Omental fat pad (tissue), 4 donors: Measurements from ENCODE around the gene AP4B1. TPM values are rescaled to one million over a fixed set of nuclear protein-coding genes. Genes with fewer than 3 reads are reported as not detected.

Source experiments
- ATAC-seq: fragments of 150-250 bp; one replicate; pipeline ENCODE4 v1.9.1; 2016; ENCODE audit warnings: mild to moderate bottlenecking, moderate library complexity; ENCODE audit not compliant: low FRiP score
- DNase-seq: peaks from one replicate; pipeline ENCODE4 v3.0.0-alpha.2; 2019; ENCODE audit warnings: low spot score
- total RNA-seq, 4 donors: library from RNA; depleted of rRNA; stranded (reverse); fragments of >200 nt; gene quantifications; one replicate each; pipeline ENCODE4 v1.1.0, GENCODE V29; 2016
- TF ChIP-seq, protein P1 (sequence below), 3 donors: fragments of 450-650 bp; IDR thresholded peaks; one replicate each; pipeline ENCODE4 v1.5.1; 2016 to 2017; ENCODE audit warnings: antibody characterized with exemption in 3 of 3, mild to moderate bottlenecking in 3 of 3, moderate library complexity in 2 of 3

The AP4B1 gene
- total RNA-seq, 4 donors from 2014 or later: 9.3 to 17.2 (median 15.6) TPM

DNA sequence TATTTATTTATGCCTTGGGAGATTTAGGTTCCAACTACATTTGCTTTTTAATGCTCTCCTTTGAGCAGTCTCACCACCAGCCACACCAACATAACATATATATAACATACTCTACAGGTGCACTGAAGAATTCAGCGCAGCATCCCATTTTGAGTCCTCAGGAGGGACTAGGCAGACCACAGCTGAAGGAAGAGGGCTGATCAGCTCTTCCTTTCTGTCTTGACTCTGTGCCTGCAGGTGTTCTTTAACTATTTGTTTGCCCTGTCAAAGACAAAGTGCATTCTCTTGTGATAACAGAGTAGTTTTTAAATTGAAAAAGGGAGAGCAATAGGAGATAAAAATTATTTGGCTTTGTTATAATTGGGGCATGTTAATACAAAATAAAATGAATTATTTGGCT is 41.5 kb upstream of the AP4B1 start:
- no peak for DNase-seq
- TF ChIP-seq, protein P1, sequence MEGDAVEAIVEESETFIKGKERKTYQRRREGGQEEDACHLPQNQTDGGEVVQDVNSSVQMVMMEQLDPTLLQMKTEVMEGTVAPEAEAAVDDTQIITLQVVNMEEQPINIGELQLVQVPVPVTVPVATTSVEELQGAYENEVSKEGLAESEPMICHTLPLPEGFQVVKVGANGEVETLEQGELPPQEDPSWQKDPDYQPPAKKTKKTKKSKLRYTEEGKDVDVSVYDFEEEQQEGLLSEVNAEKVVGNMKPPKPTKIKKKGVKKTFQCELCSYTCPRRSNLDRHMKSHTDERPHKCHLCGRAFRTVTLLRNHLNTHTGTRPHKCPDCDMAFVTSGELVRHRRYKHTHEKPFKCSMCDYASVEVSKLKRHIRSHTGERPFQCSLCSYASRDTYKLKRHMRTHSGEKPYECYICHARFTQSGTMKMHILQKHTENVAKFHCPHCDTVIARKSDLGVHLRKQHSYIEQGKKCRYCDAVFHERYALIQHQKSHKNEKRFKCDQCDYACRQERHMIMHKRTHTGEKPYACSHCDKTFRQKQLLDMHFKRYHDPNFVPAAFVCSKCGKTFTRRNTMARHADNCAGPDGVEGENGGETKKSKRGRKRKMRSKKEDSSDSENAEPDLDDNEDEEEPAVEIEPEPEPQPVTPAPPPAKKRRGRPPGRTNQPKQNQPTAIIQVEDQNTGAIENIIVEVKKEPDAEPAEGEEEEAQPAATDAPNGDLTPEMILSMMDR (IDR thresholded peaks at IDR 0.05): no peak
- ATAC-seq: no peak

DNA sequence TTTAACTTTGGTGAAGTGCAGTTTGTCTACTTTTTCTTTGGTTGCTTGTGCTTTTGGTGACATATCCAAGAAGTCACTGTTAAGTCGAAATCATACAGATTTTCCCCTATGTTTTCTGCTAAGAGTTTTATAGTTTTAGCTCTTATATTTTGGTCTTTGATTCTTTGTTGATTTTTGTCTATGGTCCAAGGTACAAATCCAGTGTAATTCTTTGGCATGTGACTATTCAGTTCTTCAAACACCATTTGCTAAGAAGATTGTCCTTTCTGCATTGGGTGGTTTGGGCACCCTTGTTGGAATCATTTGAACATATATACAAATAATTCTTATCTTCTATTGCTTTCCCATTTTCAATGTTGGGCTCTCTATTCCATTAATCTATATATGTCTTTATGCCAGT is 40.7 kb upstream of the AP4B1 start:
- ATAC-seq (no peak), DNase-seq (no peak)
- TF ChIP-seq, protein P1 (IDR thresholded peaks at IDR 0.05): no peak

DNA sequence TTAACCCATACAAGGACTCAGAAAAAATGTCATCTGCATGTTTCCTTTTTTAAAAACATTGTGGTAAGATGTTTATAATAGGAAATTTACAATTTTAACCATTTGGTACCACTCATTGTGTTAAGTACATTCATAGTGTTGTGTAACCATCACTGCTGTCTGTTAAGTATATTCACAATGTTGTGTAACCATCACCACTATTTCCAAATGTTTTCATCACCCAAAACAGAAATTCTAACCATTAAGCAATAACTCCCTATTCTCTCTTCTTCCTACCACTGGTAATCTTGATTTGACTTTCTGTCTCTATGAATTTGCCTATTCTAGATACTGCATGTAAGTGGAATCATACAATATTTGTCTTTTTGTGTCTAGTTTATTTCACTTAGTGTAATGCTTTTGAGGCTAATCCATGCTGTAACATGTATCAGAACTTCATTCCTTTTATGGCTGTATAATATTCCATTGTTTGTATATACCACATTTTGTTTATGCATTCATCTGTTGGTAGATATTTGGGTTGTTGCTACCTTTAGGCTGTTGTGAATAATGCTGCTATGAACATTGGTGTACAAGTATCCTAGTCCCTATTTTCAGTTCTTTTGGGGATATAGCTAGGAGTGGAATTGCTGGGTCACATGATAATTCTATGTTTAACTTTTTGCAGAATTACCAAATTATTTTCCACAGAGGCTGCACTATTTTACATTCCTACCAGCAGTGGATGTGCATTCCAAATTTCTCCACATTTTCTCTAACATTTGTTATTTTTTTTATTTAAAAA is 38.6 kb upstream of the AP4B1 start:
- TF ChIP-seq, protein P1 (IDR thresholded peaks at IDR 0.05): no peak
- ATAC-seq: no peak
- no peak for DNase-seq

DNA sequence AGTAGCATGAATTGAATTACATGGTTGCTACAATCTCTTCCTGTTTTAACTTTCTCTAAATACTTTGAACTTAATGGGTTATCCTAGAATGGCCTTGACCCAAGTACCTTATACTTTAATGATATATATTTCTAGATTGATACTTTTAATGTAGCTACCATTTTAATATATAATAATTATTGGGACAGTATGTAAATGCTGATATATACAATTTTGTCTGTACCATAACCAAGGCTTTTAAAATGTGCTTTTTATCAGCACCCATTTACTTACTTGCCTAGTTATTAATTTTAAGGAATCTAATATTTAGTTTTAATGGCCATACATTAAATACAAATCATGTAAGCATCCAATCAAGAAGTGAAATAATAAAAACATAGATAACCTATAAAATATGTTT is 37.9 kb upstream of the AP4B1 start:
- TF ChIP-seq, protein P1 (IDR thresholded peaks at IDR 0.05): no peak
- DNase-seq (no peak), ATAC-seq (no peak)

DNA sequence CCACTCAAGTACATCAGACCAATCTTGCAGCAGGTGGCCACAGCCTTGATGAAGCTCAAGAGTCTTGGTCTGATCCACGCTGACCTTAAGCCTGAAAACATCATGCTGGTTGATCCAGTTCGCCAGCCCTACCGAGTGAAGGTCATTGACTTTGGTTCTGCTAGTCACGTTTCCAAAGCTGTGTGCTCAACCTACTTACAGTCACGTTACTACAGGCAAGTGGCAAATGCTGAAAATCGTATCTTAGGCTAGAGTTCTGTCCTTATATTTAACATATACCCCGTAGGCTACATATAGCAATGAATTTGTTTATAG is 36.6 kb upstream of the AP4B1 start:
- TF ChIP-seq, protein P1 (IDR thresholded peaks at IDR 0.05): no peak
- DNase-seq (no peak), ATAC-seq (no peak)

DNA sequence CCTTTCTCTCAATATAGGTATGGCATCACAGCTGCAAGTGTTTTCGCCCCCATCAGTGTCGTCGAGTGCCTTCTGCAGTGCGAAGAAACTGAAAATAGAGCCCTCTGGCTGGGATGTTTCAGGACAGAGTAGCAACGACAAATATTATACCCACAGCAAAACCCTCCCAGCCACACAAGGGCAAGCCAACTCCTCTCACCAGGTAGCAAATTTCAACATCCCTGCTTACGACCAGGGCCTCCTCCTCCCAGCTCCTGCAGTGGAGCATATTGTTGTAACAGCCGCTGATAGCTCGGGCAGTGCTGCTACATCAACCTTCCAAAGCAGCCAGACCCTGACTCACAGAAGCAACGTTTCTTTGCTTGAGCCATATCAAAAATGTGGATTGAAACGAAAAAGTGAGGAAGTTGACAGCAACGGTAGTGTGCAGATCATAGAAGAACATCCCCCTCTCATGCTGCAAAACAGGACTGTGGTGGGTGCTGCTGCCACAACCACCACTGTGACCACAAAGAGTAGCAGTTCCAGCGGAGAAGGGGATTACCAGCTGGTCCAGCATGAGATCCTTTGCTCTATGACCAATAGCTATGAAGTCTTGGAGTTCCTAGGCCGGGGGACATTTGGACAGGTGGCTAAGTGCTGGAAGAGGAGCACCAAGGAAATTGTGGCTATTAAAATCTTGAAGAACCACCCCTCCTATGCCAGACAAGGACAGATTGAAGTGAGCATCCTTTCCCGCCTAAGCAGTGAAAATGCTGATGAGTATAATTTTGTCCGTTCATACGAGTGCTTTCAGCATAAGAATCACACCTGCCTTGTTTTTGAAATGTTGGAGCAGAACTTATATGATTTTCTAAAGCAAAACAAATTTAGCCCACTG is 36.0 kb upstream of the AP4B1 start:
- DNase-seq: no peak
- ATAC-seq: no peak
- TF ChIP-seq, protein P1 (IDR thresholded peaks at IDR 0.05): no peak
